Measurements from ENCODE around the gene STK39.

Gene STK39

DNA sequence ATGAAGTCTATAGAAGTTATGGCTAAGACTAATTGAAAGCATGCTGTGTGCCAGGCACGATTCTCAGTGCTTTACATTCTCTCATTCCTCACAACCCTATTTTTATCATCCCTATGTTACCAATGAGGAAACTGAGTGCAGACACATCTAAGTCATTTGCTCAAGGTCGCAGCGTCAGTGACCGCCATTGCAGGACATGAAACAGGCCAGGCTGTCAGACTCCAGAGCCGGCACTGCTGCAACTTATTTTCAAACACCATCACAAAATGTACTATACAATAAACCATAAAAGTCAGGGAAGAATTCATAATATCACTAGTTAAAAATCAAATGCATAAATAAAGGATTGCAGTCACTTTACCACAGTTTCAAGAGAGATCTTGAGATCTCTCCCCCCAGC is 5.6 kb downstream of the STK39 start:
- DNase-seq, result no peak

DNA sequence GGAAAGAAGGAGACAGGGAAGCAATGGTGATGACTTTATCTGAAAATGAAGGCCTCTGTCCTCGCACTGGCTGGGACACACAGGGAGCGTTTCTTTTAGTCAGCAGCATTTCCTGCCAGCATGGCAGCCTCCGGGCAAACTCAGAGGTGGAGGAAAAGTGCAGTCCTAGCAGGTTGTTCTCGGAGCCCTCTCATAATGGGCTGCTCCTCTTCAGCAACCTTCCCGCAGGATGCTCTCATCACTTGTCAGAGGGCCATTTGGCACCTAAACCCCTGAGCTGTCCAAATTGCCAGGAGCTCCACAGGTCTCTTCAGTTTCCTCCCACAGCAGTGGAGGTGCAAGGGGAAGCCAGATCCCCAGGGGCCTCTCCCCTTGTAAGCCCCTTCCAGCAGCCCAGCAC is 6.2 kb downstream of the STK39 start:
- no peak for DNase-seq

DNA sequence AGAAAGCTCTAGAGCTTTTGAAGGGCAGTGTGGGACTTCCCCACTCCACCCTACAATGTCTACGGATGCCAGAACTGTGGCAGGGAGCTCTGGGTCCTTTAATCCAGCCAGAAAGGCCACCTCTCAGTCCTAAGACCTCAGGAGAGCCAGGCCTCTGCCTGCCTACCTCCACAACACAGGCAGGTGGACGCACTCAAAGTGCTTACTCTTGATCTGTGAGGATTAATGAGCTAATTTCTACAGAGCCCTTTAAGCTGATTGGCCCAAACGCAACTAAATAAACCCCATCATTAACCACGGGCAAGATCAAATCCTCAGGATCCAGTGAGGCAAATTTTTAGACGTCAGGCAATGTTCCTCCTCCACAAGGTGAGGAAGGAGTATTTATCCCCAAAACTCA is 8.1 kb downstream of the STK39 start:
- no peak for DNase-seq

DNA sequence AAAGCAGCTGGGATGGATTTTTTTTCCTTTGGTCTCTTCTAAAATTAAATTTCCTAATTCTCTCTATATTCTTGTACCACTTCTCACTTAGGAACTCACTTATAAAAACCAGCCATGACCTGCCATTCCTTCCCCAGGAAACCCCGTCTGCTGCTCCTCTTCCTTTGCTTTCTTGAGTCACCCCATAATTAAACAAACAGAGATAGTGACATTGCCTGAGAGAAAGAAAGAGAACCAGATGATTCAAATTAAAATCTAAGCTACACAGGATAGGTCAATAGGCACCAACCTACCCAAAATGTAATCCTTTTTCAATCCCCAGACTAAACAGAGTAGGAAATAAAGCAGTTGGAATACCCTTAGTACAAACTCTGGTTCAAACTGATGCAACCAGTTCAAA is 9.7 kb downstream of the STK39 start:
- no peak for DNase-seq

DNA sequence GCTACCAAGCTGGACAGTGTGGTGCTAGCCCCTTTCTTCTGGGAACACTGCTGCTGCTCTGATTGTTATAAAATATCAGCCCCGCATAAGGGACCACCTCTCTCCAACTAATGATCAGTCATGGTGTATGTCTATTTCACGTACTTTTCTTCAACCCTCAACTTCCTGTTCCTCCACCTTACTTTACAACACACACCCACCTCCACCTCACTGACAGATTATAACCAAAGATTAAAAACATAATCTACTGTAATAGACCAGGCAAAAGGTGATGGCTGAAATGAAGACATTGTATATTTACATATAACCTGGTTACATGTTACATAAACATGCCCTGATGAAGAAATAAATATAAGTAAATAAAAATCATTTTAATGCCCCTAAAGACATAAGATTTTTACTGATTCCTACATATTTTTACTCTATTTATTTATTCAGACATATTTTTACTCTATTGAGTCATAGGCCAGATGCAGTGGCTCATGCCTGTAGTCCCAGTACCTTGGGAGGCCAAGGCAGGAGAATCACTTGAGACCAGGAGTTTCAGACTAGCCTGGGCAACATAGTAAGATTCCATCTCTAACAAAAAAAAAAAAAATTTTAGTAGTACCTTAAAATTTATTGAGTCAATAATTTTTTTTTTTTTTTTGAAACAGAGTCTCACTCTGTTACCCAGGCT is 12.8 kb downstream of the STK39 start:
- DNase-seq, result no peak

DNA sequence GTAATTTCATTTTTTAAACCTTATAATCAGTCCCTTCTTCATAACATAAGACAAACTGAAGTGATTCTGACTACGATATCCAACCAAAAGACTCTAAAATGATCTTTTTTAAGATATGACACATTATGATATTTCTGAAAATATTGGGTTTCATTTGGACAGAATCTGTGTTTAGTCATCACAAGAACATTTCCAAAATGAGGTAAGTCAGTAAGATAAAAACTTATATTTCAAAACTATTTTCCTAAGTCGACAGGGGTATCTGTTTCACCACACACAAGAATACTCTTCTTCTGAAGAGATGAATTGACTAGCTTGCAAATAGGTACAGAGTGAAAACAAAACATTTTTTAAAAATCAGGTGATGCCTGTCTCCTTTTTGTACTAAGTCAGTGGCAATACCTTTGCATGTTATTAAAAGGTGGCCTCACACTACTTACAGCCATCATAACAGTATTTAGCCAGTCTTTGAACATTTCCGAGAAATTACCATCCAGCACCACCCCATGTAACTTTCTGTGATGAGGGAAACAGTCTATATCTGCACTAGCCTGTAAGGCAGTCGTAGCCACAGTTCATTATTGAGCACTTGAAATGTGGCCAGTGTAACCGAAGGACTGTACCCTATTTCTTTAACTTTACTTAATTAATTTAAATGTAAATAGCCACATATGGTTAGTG is 13.5 kb downstream of the STK39 start:
- no peak for DNase-seq

DNA sequence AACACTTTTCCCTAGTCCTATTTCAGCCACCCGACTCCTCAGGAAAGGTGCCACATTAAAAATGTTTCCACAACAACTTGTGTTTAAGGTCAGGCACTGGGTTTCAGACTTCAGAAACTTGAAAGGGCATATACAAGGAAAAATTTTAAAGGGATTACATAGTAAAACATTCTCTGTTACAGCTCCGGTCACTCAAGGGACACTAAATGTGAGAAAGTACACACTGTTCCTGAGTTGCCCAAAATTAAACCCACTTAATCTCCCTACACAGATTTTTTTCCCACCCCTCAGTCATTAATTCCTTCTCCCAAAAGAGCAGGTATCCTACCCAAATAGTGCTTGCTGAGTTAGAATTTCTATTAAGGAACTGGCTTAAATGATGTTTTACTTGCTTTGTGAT is 14.2 kb downstream of the STK39 start:
- DNase-seq, result no peak

DNA sequence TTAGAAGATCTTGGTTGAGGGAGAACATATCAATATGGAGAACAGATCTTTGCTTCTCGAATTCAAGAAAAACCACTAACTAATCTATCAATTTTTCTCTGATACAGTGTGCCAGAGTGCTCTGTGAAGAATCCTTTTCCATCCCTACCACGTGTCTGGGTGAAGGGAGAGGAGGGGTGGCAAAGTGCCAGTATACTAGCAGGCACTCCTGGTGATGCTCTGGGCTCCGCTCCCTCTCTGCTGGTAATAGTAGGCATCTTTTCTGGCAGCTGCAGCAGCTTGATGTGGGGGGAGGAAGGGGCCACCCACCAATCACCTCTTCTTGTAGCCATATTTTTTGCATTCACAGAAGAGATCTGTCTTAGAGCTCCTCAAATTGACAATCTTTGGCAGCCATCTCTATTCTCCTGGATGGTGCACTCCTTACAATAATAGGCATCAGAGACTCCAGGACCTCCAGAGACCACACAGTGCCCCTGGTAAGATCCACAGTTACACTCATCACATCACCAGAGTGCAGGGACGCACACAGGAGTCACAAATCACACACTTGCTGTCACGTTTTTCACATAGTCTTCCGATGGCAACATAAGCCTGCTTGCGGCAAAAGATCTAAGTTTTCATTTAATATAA is 15.7 kb downstream of the STK39 start:
- no peak for DNase-seq

DNA sequence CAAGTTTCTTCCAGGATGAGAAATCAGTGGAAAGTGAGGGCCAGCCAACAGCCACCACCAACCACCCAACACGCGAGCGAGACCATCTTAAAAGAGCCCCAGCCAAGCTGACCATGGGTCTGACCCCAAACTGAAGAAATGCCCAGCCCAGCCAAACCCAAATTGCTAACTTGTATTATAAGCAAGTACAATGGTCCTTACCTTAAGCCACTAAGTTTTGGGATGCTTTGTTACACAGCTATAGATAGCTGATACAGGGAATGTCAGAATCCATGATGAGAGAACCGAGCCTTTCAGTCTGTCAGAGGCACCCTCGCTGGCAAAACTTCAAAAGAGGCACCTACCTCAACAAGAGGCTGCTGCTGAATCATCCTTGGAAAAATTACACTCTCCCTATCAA is 17.0 kb downstream of the STK39 start:
- DNase-seq, result no peak

DNA sequence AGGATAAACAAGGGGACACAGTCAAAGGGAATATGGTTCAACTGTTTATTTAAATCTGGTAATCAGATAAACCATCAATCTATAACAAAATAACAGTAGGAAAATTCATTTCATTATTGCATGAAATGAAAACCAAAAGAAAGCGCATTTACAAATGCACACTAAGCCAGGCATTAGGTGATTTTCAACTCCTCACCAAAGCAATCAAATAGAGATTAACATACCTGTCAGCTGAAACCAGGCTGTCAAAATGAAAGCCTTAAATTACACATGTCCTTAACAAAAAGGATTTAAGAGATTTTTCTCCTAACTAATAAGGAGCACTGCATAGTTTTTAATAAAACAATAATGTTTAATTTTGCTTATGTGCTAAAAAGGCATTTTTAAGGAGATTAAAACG is 23.0 kb downstream of the STK39 start:
- DNase-seq, result no peak

DNA sequence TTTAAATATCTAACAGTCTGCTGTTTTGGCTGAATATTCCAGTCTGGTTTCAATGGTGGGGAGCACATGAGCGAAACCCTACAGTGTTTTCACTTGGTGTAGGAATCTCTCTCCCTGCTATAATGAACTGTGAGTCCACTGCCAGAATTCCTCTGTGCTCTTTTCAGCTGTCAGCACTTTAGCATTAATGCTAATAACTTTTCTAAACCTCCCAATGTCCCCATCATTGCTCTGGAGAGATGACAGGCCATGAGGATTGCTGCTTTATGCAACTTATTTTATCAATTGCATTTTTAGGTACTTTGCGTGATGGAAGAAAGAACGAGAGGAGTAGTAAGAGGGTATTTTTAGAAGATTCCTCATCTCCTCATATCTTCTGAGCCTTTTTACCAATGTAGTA is 25.3 kb downstream of the STK39 start:
- DNase-seq, result no peak

DNA sequence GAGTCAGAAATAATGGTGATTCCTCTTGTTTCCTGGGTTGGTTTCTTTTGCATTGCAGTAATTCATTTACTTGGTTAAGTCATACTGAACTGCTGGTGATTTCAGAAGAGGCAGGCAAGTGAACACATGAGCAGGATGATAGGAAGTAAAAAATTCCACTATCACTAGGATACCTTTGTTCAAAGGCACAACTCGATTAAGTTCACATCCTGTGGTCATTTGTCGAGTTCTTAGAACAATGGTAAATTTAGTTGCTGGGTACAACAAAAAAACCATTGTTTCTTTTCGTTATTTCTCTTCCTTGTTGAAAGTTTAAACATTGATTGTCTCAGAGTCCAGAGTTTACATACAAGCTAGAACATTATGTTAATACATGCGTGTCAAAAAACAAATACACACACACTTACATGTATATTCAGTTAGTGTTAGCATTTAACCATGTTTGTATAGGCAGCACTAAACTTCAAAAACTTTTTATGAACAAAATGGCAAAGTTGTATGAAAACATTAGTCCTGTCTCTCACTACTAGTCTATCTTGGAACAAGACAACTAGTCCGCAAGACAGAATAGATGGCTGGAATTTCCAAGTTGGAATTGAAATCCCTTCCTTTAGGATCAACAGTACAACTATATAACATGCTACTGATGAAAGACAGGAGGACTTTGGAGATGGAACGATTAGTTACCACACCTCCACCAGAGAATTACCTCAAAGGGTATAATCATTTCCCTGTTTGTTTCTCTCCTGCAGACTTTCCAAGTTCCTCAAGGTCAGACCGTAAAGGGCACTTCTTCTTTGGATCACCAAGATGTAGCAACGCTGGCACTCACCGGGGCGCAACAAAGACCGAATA is 26.2 kb downstream of the STK39 start:
- DNase-seq, result no peak

DNA sequence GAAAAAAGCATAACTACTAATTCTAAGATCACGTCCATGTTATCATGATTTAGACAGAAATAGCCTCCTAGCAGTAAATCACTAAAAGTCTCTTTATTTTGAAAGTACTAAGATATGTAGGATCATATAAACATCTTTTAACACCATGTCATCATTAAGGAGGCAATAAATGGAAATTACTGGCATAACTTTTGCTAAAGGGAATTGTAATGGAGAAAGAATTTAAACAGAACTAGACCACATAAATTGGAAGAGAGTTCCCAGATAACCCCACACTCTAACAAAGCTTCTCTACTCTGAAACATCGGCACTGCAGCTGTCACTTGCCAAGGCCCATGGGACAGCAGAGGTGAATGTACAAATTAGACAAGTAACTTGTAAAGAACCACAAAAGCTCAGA is 29.5 kb downstream of the STK39 start:
- no peak for DNase-seq

DNA sequence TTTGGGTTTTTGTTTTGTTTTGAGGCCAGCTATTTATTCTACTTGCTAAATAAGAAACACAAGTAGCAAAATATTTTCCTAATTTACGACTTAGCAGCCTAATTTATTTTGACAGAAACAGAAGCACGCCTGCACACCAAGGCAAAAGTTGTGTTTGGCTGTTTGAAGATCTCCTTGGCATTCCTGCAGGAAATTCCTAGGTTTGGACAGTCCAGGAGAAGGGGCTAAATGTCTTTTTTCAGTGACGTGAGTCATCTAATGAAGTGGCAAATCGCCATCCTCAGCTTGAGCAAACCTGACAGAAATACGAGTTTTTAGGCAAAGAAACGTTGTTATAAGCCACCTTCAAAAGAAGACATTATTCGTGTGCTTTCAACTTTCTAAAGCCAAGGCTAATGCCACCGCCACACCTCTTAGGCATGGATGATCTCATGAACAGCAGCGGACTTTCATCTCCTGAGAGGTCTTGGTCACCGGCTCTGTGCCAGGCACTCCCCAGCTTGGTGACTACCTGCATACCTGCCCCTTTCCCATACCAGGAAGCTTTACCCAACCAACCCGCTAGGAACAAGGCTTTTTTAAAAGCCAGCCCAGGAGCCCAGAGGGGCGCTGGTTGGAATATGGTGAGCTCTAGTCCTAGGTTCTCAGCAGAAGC is 30.9 kb downstream of the STK39 start:
- DNase-seq, result no peak

DNA sequence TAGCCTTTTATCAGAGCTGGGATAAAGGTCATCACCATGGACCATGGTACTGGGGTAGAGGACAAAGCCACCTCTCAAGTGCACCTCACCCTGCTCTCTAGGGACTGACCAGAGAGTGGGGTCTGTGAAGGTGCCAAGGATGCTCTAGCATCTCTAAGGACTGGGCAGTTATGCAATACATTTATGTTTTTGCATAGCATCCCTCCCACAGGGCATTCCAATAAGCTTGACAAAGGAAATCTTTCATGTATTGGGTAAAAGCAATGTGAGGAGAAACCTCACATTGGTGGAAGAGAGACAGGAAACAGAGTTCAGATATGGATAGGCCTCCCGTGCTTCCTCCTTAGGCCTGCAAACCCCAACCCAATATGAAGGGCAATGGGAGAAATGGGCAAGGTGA is 31.6 kb downstream of the STK39 start:
- DNase-seq, result no peak

DNA sequence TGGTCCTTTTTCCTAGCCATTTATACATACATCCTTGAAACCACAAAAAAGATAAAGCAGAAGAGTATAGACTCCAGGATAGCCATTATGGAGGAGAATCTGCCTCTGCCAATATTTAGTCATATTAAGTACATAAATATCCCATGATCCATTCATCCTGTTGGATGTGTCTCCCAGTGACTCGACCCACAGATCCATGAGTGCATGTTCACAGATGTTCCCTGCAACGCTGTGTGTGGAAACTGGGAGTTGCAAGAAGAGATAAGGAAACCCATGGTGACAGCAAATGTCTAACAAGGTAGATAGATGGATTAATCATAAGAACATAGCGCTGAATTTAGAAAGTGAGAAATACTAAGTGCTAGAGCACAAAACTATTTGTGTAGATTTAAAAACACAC is 34.5 kb downstream of the STK39 start:
- no peak for DNase-seq

DNA sequence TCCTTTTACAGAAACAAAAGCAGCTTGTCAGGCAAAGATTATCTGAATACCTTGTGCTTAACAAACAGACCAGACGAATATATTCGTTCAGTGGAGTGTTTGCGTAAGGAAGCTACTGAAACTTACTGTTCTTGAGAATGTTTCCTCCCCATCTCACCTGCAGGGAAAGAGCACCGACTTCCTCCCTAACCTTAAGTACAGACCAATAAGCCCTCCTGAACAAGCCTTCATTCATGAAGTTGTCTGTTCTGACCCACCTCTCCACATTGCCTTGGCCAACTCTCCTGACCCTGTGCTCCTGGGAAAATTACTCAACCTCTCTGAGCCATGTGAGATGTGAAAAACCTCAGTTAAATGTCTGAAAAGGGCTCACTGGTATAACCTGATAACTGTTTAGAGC is 35.2 kb downstream of the STK39 start:
- no peak for DNase-seq

DNA sequence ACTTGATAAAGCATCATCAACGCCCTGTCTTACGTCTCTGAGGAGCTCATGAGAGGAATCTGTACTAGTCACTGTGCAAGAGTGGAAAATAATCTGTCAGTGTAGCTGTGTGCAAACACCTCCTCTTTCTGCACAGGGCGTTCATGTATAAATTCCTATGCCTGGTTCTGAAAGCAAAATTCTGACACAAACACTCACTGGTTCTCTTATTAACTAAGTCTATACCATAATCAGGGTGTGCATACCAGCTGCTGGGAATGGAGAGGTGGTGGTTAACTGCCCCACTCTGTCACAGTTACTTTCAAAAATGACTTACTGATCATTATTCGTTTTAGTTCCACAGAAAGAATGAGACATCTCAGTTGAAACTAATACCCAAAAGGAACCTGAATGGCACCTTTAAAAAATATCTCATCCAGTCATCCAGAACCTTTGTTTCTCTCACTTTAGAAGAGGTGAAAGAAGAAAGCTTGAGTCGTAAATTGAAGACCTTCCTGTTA is 35.7 kb downstream of the STK39 start:
- no peak for DNase-seq

DNA sequence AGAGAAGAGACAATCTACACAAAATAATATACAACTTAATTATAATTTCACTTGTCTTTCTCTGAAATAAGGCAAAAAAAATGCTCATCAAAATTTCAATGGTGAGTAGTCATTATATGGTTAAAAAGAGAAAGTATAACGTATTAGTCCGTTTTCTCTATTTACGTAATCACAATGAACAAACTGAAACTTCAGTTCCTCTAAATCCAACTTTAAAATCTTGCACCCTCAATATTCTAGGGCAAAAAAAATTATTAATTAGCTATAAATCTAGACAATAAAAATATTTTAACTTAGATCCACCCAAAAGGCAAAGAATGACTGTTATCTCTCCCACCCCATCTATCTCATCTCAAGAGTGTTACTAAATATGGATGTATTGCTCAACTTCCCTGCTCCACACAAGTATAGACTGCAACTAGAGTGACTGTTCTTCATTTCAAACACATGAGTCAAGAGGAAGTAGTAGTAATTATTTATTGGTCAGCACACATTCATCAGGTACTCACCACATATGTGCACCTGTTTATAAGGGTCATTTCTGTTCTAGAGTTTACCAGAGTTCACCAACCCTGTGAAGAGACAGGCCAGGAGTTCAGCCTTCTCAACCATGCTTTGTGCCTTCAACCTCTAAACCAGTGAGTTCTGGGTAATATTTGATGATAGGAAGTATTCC is 36.4 kb downstream of the STK39 start:
- DNase-seq, result no peak

DNA sequence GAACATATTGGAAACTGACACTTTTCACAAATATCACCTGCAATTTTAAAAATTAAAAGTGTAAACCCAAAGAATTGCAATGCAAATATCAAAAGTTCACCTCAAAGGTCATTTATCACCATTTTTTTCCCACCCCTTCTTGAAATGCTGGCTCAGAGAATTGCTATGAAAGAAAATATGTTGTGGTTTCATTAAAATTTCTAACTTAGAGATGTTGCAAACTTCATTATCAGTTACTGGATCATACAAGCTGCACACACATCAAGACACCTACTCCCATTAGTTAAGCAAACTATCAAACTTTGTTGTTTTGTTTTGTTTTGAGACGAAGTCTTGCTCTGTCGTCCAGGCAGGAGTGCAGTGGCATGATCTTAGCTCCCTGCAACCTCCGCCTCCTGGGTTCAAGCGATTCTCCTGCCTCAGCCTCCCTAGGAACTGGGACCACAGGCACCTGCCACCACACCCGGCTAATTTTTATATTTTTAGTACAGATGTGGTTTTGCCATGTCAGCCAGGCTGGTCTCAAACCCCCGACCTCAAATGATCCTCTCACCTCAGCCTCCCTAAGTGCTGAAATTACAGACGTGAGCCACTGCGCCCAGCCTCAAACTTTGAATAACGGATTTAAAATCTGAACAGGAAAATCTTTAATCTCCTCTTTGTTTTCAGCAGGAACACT is 37.0 kb downstream of the STK39 start:
- DNase-seq, result no peak

DNA sequence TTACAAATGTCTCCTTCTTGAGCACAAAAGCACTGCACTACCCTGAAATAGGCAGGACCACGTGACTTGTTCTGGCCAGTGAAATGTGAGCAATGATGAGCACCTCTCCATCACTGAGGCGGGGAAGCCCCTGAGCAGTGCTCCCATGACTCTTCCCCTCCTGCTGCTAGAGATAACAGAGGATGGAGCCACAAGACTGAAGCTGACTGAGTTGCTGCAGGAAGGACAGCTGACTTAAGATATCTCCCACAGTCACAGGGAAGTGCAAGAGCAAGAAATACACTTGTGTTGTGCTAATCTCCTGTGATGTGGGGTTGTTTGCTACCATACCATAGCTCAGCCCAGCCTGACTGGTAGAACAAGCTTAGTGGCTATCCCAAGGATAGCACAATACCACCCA is 38.7 kb downstream of the STK39 start:
- DNase-seq, result no peak

DNA sequence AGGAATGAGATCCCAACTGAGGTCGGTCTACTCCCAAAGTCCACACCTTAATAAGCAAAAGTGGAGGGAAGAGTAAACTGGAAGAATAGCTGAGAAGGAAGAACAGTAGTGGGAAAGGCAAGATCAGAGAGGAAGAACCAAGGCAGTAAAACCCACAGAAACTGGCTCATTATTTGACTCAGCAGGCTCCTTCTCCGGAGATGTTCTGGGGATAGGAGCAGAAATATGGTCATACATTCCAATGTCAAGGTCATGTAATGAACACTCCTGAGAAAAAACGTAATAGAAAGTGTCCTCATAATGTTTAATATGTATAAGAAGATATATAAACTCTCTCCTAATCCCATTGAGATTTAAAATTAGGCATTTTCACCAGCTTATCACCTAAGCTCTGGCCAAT is 39.5 kb downstream of the STK39 start:
- DNase-seq, result no peak

Data from DMS 273 treated with DMSO at 0.1 percent for 48 hours (cell line).